Colonic mucosa (tissue), 4 donors: ENCODE results near the gene NFKBIL1. TPM values are rescaled to one million over a fixed set of nuclear protein-coding genes. Genes with fewer than 3 reads are reported as not detected.
"Not testable (repeated sequence)": the region's sequence is repeated elsewhere in the genome, so short reads cannot be mapped to it uniquely, and the experiment has no call there.

Experiments used
- DNase-seq: peaks from one replicate; pipeline ENCODE4 v3.0.0-alpha.2; 2020
- H3K27ac ChIP-seq: fragments of 200-600 bp; one replicate; pipeline ENCODE4 v1.8.0; 2021
- H3K27me3 ChIP-seq: fragments of 200-600 bp; one replicate; pipeline ENCODE4 v1.8.0; 2021
- H3K36me3 ChIP-seq: fragments of 200-600 bp; one replicate; pipeline ENCODE4 v1.8.0; 2021
- H3K4me1 ChIP-seq: fragments of 200-600 bp; one replicate; pipeline ENCODE4 v1.8.0; 2021; ENCODE audit warnings: mild to moderate bottlenecking
- H3K4me3 ChIP-seq: fragments of 200-600 bp; one replicate; pipeline ENCODE4 v1.8.0; 2021
- H3K9ac ChIP-seq, 2 donors: one replicate each; pipeline ENCODE4 v1.7.0; 2013; ENCODE audit warnings: control low read depth in 2 of 2, low read depth in 2 of 2, low read length in 2 of 2
- H3K9me3 ChIP-seq: fragments of 200-600 bp; one replicate; pipeline ENCODE4 v1.8.0; 2021
- intact Hi-C: fragments of 100-400 bp; cut with DNase I; formaldehyde crosslinking; loops from one replicate; pipeline ENCODE4 v1.14.1; 2022
- total RNA-seq, 2 donors: library from RNA; stranded (reverse); fragmentation: NEBNext Ultra II Directional in 1 of 2; extraction: Animal tissue kit (Norgen Biotek cat#: 25700) in 1 of 2; gene quantifications; one replicate each; pipeline ENCODE4 v1.2.1, GENCODE V29; 2021
- TF ChIP-seq, protein P1 (sequence below): fragments of 200-600 bp; IDR thresholded peaks from one replicate; pipeline ENCODE4 v1.8.0; 2022; ENCODE audit warnings: antibody characterized with exemption, mild to moderate bottlenecking
- donor health status: healthy.
- donor health status: DM: no; HTN: no; CAD: no.
- donor health status: DM: no; HTN: no; CAD: no.

Gene NFKBIL1
- total RNA-seq, 2 donors from 2014 or later: 16.1 to 18.8 TPM

DNA sequence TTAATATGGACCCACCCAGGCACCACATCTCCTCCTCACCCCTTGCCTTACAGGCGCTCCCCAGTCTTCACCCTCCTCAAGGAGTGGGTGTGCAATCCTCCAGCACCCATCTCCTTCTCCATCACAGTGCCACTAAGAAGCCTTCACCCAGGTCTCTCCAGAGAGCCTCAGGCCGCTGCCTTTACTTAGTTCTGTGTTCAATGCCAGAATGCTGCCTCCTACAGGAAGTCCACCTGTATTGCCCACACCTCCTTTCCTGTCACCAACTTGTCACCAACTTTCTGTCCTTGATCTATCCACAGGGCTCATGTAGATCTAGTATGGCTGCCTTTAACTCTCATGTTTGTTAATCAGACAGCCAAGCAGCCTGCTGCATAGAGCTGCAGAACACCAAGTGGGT, 38.1 kb downstream of the NFKBIL1 start:
- no peaks in the 10 kb centered on the region for H3K27me3 ChIP-seq
- no peak for DNase-seq
- intact Hi-C loops: no loop called here
- H3K4me1 ChIP-seq: peaks cover 3% of the 10 kb centered on the region
- no peaks in the 10 kb centered on the region for H3K9me3 ChIP-seq
- TF ChIP-seq, protein P1, sequence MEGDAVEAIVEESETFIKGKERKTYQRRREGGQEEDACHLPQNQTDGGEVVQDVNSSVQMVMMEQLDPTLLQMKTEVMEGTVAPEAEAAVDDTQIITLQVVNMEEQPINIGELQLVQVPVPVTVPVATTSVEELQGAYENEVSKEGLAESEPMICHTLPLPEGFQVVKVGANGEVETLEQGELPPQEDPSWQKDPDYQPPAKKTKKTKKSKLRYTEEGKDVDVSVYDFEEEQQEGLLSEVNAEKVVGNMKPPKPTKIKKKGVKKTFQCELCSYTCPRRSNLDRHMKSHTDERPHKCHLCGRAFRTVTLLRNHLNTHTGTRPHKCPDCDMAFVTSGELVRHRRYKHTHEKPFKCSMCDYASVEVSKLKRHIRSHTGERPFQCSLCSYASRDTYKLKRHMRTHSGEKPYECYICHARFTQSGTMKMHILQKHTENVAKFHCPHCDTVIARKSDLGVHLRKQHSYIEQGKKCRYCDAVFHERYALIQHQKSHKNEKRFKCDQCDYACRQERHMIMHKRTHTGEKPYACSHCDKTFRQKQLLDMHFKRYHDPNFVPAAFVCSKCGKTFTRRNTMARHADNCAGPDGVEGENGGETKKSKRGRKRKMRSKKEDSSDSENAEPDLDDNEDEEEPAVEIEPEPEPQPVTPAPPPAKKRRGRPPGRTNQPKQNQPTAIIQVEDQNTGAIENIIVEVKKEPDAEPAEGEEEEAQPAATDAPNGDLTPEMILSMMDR: no peak
- peak overlapping the region in 1 of 2 donors; percentile 7 for H3K9ac ChIP-seq
- H3K27ac ChIP-seq: peak overlapping the region; percentile 47
- no peak overlapping the region for H3K4me3 ChIP-seq
- no peaks in the 10 kb centered on the region for H3K36me3 ChIP-seq

DNA sequence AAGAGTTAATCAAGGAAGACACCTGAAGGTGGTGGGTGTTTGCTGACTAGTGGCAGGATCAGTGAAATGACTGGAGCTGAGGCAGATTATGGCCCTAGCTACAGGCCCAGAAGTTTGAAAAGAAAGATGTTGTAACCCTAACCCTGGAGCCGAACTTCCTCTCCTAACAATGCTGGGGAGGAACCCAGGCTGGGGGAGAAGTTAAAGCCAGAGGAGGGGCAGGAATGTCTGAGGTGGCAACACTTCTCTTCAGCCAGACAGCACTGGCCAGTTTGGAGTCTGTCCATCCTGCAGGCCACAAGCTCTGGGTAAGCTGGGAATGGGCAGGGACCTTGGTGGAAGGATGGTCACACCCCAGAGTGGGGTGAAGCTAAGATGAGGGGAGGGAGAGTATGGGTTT, 38.6 kb downstream of the NFKBIL1 start, which contains the start of gene LST1:
Gene LST1, plus strand, starts transcription at position 270 of the 400 bp plus-strand sequence. CDS start 1,023 bp downstream, outside the sequence.
- Histone ChIP-seq H3K4me1 (no peaks in the 10 kb centered on the region), H3K27me3 (no peaks in the 10 kb centered on the region), H3K36me3 (no peaks in the 10 kb centered on the region), H3K9me3 (no peaks in the 10 kb centered on the region), H3K27ac (peak within 1 kb of the TSS; percentile 47), H3K9ac (peak within 1 kb of the TSS; percentile 4 to 7), H3K4me3 (peak within 1 kb of the TSS; percentile 7)
- no peak for DNase-seq
- TF ChIP-seq, protein P1: no peak
- intact Hi-C loops: no loop called here

DNA sequence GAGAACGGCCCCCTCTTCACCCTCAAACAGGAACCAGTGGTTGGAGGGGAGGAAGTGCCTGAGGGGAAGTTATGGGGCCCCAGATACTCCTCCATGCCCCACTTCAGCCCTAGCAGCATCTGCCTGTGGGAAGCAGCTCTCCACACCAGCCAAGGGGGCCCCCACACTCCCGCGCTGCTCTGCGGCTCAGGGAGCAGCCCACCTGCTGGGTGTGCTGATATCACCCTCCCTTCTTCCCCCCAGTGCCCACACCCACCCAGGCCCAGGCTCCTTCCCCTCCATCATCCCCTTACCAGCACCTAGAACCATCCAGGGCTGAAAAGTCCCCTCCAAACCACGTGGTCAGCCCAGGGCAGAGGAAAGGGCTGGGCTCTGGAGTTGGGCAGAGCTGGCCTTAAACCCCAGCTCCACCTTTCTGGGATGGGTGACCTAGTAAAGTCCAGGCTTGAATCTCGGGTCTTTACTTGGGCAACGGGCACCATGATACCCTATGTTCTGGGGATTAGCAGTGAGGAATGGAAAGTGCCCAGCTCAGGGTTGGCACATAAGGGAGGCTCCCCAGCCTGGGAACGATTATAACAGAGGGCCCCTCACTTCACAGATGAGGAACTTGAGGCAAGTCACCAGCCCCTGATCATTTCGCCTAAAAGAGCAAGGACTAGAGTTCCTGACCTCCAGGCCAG, 39.3 kb downstream of the NFKBIL1 start:
- no peaks in the 10 kb centered on the region for H3K4me1 ChIP-seq
- H3K4me3 ChIP-seq: peak overlapping the region; percentile 7
- no peak overlapping the region for H3K9ac ChIP-seq

DNA sequence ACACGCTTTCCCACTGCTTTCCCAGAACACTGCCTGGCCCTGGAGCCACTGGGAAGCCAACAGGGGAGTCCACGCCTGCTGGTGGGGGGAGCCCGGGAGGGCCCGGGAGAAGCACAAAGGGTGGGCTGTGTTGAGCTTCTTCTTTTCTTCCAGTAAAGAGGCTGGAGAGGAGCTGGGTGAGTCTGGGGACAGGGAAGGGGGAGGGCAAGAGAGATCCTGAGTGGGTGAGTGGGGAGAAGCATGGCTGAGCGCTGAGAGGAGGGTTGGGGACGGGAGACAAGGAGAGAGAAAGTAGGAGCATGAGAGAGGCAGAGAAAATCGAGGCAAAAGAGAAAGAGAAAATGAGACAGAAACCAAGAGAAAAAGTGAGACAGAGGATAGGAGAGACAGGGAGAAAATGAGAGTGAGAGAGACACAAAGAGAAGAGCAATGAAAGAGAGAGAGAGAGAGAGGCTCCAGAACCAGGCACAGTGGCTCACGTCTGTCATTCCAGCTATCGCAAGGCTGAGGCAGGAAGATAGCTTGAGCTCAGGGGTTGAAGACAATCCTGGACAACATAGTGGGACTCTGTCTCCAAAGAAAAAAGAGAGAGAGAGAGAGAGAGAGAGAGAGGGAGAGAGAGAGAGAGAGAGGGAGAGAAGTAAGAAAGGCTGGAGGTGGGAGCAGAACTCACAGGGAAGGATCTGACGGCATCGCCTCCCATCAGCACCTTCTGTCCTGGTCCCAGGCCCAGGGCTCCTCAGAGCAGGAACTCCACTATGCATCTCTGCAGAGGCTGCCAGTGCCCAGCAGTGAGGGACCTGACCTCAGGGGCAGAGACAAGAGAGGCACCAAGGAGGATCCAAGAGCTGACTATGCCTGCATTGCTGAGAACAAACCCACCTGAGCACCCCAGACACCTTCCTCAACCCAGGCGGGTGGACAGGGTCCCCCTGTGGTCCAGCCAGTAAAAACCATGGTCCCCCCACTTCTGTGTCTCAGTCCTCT, 40.7 kb downstream of the NFKBIL1 start:
- no peak for DNase-seq
- Histone ChIP-seq H3K4me3 (peak overlapping the region; percentile 5), H3K27ac (no peak overlapping the region), H3K9ac (peak overlapping the region; percentile 24 to 38), H3K27me3 (no peaks in the 10 kb centered on the region), H3K9me3 (no peaks in the 10 kb centered on the region), H3K36me3 (no peaks in the 10 kb centered on the region), H3K4me1 (no peaks in the 10 kb centered on the region)
- intact Hi-C loops: no loop called here
- TF ChIP-seq, protein P1: no peak

More for the DNA sequence above, 39.3 kb downstream of the NFKBIL1 start:
- Histone ChIP-seq H3K27ac (peak overlapping the region; percentile 47), H3K27me3 (no peaks in the 10 kb centered on the region), H3K9me3 (no peaks in the 10 kb centered on the region), H3K36me3 (no peaks in the 10 kb centered on the region)
- intact Hi-C loops: no loop called here
- no peak for DNase-seq
- TF ChIP-seq, protein P1: no peak

DNA sequence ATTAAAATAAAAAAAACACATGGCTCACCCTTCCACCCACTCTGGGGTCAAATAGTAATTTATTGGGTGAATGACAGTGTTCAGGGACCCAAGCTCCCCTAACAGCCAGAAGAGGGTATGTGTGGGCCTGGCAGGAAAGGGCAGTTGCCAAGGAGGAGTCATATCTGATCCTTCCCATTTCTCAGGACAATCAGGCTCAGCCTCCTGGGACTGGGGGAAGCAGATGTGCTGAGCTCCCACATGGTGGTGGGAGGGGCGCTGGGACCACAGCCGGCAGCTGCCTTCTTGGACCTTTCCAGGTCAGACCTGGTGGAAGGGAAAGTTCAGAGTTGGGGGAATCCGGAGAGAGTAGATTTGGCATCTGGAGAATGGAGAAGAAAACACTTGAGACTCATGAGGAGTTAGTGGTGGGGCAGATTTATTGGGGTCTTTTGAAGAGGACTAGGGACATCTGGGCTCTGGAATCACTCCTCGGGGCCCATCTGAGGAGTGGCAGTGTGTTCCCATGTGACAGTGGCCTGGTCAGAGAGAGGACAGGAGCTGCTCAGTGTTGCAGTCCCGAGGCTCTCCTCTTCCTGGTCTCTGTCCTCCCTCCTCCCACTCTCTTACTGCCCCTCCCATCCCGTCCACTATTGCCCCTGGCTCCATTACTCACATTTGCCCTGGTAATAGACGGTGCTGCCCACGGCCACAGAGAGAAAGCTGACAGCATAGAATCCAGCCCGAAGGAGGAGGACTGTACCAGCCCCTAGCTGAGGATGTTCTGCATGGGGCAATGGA, 41.7 kb downstream of the NFKBIL1 start:
- H3K27me3 ChIP-seq: no peaks in the 10 kb centered on the region
- TF ChIP-seq, protein P1: no peak
- H3K9me3 ChIP-seq: no peaks in the 10 kb centered on the region
- H3K27ac ChIP-seq: no peak overlapping the region
- intact Hi-C loops: no loop called here
- H3K4me1 ChIP-seq: no peaks in the 10 kb centered on the region
- H3K9ac ChIP-seq: no peak overlapping the region
- DNase-seq: no peak
- H3K36me3 ChIP-seq: no peaks in the 10 kb centered on the region
- no peak overlapping the region for H3K4me3 ChIP-seq

DNA sequence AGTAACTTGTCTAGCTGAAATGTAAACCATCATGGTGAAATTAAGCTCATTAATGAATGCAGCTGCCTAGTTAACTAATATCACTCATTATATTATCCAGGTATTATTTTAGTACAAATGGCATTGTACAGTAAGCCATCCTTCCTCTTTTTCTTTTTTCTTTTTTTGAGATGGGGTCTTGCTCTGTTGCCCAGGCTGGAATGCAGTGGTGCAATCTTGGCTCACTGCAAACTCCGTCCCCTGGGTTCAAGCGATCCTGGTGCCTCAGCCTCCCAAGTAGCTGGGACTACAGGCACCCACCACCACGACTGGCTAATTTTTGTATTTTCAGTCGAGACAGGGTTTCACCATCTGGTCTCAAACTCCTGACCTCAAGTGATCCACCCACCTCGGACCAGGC, 43.3 kb downstream of the NFKBIL1 start:
- intact Hi-C loops, H3K4me1 ChIP-seq, H3K9me3 ChIP-seq, DNase-seq, H3K36me3 ChIP-seq, H3K27ac ChIP-seq, H3K27me3 ChIP-seq, H3K4me3 ChIP-seq, H3K9ac ChIP-seq: not testable (repeated sequence)
